ENCODE data around the gene IRF8. TPM values are rescaled to one million over a fixed set of nuclear protein-coding genes. Genes with fewer than 3 reads are reported as not detected.
"Not testable (repeated sequence)": the region's sequence is repeated elsewhere in the genome, so short reads cannot be mapped to it uniquely, and the experiment has no call there.

The IRF8 gene
- total and polyA plus RNA-seq, 10 donors, result 103 to 329 (median 252) TPM

GRCh38 chr16:85871756-85872155 is 27.2 kb upstream of the IRF8 start:
- H3K27ac ChIP-seq, result no peak overlapping the region
- peak; percentile 23 for DNase-seq
- H3K4me3 ChIP-seq, result no peak overlapping the region
- H3K4me1 ChIP-seq, result peaks cover 7 to 67% (median 28%) of the 10 kb centered on the region in 6 donors
- TF ChIP-seq POLR2AphosphoS5 (IDR thresholded peaks at IDR 0.05) (no peak), CTCF (IDR thresholded peaks at IDR 0.05 in 8 of 11, conservative IDR thresholded peaks at IDR 0.05 in 3 of 11) (no peak), POLR2A (IDR thresholded peaks at IDR 0.05) (no peak)
- H3K36me3 ChIP-seq, result no peaks in the 10 kb centered on the region
- H3K9me3 ChIP-seq, result no peaks in the 10 kb centered on the region
- no peaks in the 10 kb centered on the region for H3K27me3 ChIP-seq (replicated peaks in 1 of 7)
- intact Hi-C loops (cut with DNase I; ENCODE audit: low total_unique reads), result no loop called here
- 87 to 92% (median 88%) methylated on average over 7 of the region's 7 CpGs for WGBS, 5 donors

GRCh38 chr16:85872734-85873133 is 26.2 kb upstream of the IRF8 start:
- Histone ChIP-seq H3K4me1 (peaks cover 7 to 57% (median 21%) of the 10 kb centered on the region in 6 donors), H3K36me3 (no peaks in the 10 kb centered on the region), H3K4me3 (no peak overlapping the region), H3K27ac (peak overlapping the region in 5 of 8 donors; percentile 10 to 58 (median 21)), H3K27me3 (replicated peaks in 1 of 7) (no peaks in the 10 kb centered on the region), H3K9me3 (no peaks in the 10 kb centered on the region)
- peak; percentile 48 for DNase-seq
- TF ChIP-seq POLR2A (IDR thresholded peaks at IDR 0.05), result no peak
- peak in 1 of 3 donors; percentile 30 for TF ChIP-seq POLR2AphosphoS5 (IDR thresholded peaks at IDR 0.05)
- WGBS, 5 donors, result 83 to 94% (median 87%) methylated on average over 7 of the region's 7 CpGs
- intact Hi-C loops (cut with DNase I; ENCODE audit: low total_unique reads), result no loop called here

- no peaks in the 10 kb centered on the region for H3K27me3 ChIP-seq (replicated peaks in 1 of 7)
- intact Hi-C loops (cut with DNase I; ENCODE audit: low total_unique reads), result no loop called here
- H3K36me3 ChIP-seq, result no peaks in the 10 kb centered on the region
- 79 to 87% (median 86%) methylated on average over 8 of the region's 8 CpGs for WGBS, 5 donors
- H3K4me3 ChIP-seq, result no peak overlapping the region
- H3K9me3 ChIP-seq, result no peaks in the 10 kb centered on the region
- peak overlapping the region in 4 of 8 donors; percentile 14 to 58 (median 38) for H3K27ac ChIP-seq
- no peak for TF ChIP-seq POLR2AphosphoS5 (IDR thresholded peaks at IDR 0.05)
- no peak for TF ChIP-seq POLR2A (IDR thresholded peaks at IDR 0.05)
- no peak for TF ChIP-seq CTCF (IDR thresholded peaks at IDR 0.05 in 8 of 11, conservative IDR thresholded peaks at IDR 0.05 in 3 of 11)
- no peak for DNase-seq
- peaks cover 6 to 53% (median 20%) of the 10 kb centered on the region in 6 donors for H3K4me1 ChIP-seq
These were observed 25.8 kb upstream of the IRF8 start for GRCh38 chr16:85873153-85873552.

- WGBS, 5 donors, result 73 to 81% (median 81%) methylated on average over 4 to 5 of the region's 5 CpGs
- DNase-seq; H3K27me3 ChIP-seq (replicated peaks in 1 of 7); intact Hi-C loops (cut with DNase I; ENCODE audit: low total_unique reads); H3K36me3 ChIP-seq; H3K9me3 ChIP-seq; H3K4me3 ChIP-seq: not testable (repeated sequence)
- Histone ChIP-seq H3K27ac (peak overlapping the region in 2 of 8 donors; percentile 21 to 54), H3K4me1 (peaks cover 6 to 45% (median 17%) of the 10 kb centered on the region in 6 donors)
These were observed 24.9 kb upstream of the IRF8 start for GRCh38 chr16:85874031-85874430.

GRCh38 chr16:85878407-85878806 is 20.6 kb upstream of the IRF8 start:
- no peak overlapping the region for H3K4me3 ChIP-seq
- no peaks in the 10 kb centered on the region for H3K36me3 ChIP-seq
- no peak overlapping the region for H3K27ac ChIP-seq
- peaks cover 0 to 5% (median 0%) of the 10 kb centered on the region in 8 donors for H3K9me3 ChIP-seq
- TF ChIP-seq POLR2A (IDR thresholded peaks at IDR 0.05) (no peak), CTCF (IDR thresholded peaks at IDR 0.05 in 8 of 11, conservative IDR thresholded peaks at IDR 0.05 in 3 of 11) (no peak), POLR2AphosphoS5 (IDR thresholded peaks at IDR 0.05) (no peak)
- H3K27me3 ChIP-seq (replicated peaks in 1 of 7), result no peaks in the 10 kb centered on the region
- no peak for DNase-seq
- 85 to 94% (median 90%) methylated on average over 5 of the region's 5 CpGs for WGBS, 5 donors
- peaks cover 0 to 7% (median under 1%) of the 10 kb centered on the region in 6 donors for H3K4me1 ChIP-seq
- intact Hi-C loops (cut with DNase I; ENCODE audit: low total_unique reads), result no loop called here
